ENCODE data around the gene NTSR1.

Gene NTSR1

DNA sequence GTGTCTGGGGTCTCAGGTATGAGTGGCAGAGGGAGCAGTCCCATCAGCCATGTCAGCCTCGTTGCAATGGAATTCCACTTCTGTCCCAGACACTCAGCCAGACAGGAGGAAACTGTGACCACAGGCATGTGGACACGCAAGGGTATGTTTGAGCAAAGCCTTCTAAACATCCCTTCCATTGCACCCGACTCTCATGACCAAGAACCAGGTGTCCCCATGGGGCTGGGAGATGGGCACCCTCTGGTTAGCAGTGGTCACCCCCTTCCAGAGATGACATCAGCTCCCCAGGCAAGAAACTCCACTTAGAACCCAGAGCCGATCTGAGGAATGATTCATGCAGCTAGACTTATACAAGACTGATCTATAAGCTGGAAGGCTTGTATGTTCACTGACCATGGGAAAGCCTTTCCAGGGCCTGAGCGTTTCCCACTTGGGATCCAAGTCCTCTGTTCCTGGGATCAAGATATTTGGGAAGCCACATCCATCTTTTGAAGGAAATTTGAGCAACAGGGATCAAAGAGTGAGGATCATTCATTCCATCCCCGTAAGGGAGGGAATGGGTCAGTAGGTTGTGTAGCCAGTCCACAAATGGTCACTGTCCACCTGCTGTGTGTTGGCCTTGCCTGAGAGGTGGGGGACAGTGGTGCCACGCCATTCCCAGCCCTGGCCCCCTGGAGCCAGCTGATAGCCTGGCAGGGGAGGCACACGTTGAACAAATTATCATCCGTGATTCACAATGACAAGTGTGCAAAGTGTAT, 83.7 kb downstream of the NTSR1 start:
- no peak for DNase-seq

DNA sequence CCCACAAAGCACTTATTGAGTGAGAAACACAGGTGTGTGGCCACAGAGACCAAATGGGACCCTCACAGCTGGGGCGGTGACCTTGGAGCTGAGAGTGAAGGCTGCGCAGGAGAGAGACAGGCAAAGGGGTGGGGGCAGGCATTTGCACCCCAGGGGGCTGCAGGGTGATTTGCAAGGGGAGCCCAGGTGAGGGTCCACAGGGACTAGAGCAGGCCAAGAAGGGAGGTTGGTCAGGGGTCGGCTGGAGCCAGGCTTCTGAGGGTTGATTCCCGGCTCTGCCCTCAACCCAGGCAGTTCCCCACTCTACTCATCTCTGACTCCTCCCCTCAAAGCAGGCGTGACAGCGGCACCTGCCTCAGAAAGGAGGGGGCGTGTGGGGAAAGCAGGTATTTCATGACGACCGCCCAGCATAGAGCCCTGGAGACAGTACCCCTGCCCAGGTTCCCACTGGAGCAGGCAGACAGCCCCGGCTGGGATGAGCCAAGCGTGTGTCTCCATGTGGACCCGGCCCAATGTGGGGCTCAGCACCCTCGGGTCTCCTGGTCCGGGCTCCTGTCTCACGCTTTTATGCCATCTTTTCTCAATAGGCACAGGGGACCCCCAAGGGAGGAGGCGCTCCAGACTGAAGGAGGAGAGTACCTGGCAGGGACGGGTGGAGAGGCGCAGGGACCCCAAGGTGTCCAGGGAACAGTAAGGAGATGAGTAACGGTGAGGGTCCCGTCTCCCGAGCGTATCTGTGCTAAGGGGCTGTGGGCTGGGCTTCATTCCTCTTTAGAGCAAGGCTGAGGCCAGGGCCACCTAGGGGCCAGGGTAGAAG, 84.5 kb downstream of the NTSR1 start:
- DNase-seq, result peak in 1 of 2 experiments; percentile 44

DNA sequence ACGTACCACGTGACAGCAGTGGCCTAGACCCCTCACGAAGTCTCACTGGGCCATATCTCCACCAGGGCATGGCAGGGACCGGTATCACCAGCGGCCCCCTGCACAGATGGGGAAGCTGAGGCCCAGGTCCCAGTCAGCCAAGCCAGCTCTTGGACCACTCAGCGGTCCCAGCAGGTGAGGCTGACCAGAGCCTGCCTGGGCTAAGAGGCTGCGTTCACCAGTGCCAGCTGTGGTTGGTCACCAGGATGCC, 85.0 kb downstream of the NTSR1 start:
- DNase-seq, result no peak

DNA sequence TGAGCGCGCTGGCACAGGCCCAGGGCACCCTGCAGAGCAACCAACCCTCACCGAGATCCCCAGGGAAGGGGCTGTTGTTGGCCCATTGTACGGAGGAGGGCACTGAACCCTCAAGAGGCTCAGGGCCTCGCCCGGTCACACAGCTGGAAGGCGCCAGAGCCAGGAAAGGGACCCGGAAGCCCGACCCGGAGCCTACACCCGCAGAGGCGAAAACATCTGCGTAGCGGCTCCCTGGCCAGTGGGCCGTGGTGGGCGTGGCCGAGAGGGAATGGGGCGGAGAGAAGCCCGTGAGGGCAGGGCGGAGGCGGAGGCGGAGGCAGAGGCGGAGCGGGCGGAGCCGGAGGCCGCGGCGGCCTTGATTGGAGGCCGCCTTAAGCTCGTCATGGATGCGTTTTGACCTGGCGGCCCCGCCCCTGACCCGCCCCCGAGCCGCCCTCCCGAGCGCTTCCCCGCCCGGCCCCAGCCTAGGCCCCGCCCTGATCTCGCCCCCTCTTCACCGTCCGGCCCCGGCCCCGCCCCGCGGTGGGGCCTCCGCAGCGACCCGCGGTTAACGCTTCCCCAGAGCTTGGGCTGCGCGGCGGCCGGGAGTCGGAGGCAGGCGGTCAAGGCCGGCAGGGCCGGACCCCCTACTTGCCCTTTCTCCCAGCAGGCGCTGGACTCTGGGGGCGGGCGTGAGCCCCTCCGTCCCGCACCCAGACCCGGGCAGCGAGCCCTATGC, 85.5 kb downstream of the NTSR1 start:
- DNase-seq, result peak; percentile 86 to 98

GRCh38 chr20:62795023-62795761, 86.6 kb downstream of the NTSR1 start:
- peak; percentile 63 to 91 for DNase-seq

DNA sequence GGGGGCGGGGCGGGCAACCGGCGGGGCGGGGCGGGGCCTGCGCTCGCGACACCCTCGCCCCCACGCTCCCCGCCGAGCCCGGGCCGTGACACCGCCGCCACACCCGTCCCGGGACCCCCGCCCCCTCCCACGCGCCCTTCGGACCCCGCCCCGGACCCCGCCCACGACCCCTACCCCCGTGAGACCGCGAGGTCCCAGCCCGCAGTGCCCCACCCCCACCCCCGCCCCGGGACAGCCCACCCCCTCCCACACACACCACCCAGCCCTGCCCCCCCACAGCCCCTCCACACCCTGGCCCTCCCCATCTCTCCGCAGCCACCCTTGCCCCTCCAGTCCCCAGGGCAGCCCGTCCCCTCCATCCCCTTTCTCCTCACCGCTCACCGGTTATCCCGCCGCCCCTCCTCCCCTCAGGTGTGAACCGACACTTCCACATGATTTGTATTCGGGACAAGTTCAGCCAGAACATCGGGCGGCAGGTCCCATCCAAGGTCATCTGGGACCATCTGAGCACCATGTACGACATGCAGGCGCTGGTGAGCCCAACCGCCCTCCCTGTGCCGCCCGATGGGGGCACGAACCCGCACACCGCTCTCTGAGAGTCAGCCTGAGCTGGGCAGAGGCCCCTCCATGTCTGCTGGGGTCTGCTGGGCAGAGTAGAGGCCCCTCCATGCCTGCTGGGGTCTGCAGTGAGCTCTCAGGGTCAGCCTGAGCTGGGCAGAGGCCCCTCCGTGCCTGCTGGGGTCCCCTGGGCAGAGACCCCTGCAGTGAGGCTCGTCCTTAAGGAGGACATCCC, 88.3 kb downstream of the NTSR1 start:
- DNase-seq, result peak in 1 of 2 experiments; percentile 55

- no peak for DNase-seq
Measured at GRCh38 chr20:62797671-62798532, 89.3 kb downstream of the NTSR1 start.

DNA sequence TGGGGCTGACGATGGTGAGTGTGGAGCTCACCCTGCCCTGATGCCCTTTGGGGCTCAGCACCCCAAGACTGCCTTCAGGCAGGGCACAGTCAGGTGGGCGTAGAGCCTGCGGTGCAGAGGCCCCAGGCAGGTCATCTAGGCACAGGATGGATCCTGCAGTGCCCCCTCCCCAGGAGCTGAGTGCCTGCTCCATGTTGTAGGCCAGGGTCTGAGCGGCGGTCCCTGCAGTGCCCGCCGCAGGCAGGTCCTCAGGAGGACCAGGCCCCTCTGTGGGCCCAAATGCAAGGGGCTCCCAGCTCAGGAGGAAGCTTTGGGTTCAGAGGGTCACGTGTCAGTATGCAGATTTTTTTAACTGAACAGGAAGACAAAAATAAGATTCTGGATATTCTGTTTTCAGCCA, 90.4 kb downstream of the NTSR1 start:
- no peak for DNase-seq

- no peak for DNase-seq
Measured at GRCh38 chr20:62799459-62799858, 90.8 kb downstream of the NTSR1 start.

- DNase-seq, result no peak
Measured at GRCh38 chr20:62799873-62800272, 91.2 kb downstream of the NTSR1 start.

DNA sequence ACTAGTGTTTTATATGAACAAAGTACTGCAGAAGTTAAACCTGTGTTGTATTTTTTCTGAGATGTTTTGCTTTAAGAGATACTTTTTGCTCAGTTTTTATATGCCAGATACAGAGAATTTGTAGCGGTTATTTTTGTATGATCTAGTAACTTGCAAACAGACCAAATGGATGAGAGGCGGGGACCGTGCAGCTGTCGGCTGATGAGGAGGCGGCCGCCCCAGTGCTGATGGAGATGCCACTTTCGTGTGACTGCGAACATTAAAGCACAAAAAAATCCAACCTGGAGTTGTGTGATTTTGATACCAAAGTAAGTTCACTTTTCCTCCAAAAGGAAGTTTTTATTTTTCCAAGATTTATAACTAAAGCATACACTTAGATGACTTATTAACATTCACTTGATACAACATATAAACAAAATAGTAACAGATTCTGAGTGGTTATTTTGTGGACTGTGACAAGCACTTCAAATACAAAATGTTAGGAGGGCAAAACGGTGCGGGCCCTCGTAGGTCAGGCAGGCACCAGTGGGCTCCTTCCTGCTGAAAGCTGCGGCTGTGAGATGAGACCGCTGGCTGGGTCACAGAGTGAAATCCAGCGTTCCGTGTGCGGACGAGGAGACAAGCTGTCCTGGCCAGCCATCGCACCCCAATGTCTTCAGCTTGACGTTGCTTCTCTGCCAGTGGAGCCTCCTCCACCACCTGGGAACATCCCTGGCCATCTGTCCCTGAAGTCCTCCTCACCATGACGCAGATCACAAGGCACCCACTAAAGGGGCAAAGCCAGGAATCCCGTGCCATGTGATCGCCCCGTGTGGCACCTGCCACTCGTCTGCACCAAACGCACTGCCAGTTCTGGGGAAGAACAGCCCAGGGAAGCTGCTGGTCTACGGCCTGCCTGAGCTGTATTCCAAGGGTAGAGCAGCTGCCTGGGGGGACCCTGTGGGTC, 92.0 kb downstream of the NTSR1 start:
- DNase-seq, result no peak

DNA sequence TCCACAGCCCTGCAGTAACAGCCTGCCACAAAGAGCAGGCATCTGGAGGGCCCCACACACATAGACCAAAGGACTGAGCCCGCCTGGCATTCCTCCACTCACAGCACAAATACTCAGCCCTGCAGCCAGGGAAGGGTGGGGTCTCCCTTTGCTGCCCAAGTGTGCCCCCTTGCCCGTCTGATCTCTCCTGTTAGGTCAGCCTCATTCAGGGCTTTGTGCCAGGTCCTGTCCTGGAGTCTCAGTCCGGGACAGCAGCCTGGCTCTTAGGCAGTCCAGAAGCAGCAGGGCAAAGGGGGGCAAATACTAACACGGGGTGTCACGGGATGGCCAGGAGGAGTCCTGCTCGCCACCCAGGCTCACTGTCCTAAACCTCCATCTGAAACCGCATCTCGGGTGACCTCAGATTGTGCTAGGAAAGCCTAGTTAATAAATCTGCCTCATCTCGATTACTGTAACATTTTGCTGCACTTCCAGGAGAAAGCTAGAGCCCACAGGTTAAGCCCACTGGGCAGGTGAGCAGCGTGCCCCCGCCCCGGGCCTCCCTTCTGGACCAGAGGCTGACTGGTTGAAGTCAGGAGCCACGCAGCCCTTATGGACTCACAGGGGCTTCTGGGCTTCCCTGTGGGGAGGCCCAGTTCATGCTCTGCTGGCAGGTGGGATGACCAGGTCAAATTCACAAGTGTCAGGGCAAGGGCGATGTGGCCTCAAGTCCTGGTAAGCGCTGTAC, 92.8 kb downstream of the NTSR1 start:
- DNase-seq, result no peak

DNA sequence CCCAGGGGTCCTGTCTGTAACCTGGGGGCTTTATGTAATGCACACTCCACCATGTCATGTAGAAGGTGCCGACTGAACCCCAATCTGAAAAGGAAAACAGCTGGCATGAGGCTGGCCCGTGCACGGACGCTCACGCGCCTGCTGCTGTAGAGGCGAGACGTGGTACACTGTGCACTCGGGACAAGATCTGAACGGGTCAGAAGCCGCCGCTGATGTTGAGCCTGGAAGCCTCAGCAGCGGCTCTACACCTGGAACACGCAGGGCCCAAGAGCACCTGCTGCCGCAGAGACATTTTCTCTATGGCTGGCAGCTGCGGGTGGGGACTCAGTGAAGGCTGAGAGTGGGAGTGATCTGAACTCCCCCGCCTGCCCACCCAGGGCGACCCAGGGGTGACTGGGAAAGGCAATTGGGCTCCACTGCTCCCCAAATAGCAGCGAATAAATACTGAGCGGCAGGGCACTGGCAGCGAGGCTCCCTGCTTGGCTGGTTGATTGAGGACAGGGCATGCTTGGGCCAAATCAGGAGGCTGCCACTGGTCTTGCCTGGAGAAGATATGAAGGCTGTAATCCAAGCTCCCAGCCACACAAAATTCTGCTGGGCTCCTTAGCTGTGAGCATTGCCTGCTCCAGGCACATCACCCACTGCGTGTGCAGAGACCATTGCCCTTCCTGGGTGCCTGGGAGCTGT, 93.5 kb downstream of the NTSR1 start:
- DNase-seq, result peak in 1 of 2 experiments; percentile 60

GRCh38 chr20:62804021-62804626, 95.5 kb downstream of the NTSR1 start:
- peak in 1 of 2 experiments; percentile 55 for DNase-seq

GRCh38 chr20:62804627-62805154, 96.1 kb downstream of the NTSR1 start, which contains the start of gene OGFR:
OGFR (plus strand) TSS chr20:62804835; CDS start chr20:62804860, 25 bp downstream.
- peak in 1 of 2 experiments; percentile 77 for DNase-seq

DNA sequence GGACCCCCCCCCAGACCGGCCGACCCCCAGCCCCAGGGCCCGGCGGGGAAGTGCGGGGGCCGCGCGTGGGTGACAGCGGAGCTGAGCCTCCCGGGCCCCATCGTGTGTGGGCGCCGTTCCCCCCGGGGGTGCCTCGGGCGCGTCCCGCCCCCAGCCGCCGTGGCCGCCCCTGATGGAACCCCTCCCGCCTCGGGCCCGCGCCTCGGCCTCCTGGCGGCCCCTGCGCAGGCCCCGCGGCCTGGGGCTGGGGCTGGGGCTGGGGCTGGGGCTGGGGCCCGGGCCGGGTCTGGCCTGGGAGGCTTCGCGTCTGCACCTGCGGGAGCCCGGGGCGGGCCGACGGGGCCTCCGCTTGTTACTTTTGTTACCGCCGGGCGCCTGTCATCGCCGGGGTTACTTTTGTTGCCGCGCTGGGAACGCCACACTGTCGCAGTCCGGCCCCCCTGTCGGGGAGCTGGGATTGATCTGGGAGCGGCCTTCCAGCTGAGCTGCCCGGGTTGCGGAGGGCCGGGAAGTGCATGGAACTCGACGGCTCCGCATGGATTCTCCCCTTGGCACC, 96.6 kb downstream of the NTSR1 start:
- DNase-seq, result peak in 1 of 2 experiments; percentile 67

- no peak for DNase-seq
Measured at GRCh38 chr20:62805711-62806382, 97.2 kb downstream of the NTSR1 start.

Measured in NCI-H526 (cell line).